ENCODE measurements around the gene LNPEP.

DNA sequence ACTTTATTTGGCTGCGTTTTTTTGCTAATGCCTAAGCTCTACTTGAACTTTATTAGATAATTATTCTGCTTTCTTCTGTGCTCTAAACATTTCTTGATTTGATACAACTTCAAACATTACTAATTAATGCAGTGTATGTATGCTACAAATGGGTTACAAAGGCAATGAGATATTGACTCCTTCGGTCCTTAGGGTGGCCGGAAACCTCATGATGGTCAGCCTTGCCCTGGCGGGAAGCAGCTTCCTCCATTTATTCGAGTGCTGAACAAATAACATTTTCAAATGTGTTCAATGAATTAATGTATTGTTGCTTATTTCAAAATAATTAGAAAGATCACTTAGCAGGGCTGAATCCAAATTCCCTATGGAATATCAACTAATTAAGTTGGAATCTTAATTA lies 3.9 kb upstream of the LNPEP start:
- no peak for TF ChIP-seq EZH2 (IDR thresholded peaks at IDR 0.05; ENCODE audit: insufficient read depth, low read length)
- no peak for TF ChIP-seq CTCF (IDR thresholded peaks at IDR 0.05; ENCODE audit: insufficient read depth, low read depth, low read length)

Measured in astrocyte (in vitro differentiated cells and primary cell).